ENCODE results near the gene PAGE4.

Gene PAGE4, protein sequence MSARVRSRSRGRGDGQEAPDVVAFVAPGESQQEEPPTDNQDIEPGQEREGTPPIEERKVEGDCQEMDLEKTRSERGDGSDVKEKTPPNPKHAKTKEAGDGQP

DNA sequence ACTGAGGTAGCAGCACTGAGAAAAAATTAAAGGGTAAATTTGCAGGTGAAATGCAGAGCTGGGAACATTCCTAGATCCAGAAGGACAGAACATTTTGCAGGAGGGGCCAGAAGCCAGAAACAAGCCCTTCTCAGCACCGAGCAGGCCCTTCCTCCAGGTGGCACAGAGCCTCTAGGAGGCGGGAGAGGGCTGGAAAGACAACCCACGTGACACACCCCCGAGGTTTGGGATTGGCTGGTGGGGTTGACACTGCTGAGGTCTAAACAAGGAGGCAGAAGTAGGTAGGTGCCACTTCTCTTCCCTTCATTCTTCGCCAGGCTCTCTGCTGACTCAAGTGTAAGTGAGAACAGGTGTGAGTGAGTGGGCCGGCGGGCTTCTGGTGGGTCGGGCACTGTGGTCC lies at the start of gene PAGE4:
PAGE4 (plus strand) TSS at position 288 of the 400 bp plus-strand sequence. CDS start 1,126 bp downstream, outside the sequence.
- FAIRE-seq, result no peak
- DNase-seq (ENCODE audit: low spot score), result no peak

DNA sequence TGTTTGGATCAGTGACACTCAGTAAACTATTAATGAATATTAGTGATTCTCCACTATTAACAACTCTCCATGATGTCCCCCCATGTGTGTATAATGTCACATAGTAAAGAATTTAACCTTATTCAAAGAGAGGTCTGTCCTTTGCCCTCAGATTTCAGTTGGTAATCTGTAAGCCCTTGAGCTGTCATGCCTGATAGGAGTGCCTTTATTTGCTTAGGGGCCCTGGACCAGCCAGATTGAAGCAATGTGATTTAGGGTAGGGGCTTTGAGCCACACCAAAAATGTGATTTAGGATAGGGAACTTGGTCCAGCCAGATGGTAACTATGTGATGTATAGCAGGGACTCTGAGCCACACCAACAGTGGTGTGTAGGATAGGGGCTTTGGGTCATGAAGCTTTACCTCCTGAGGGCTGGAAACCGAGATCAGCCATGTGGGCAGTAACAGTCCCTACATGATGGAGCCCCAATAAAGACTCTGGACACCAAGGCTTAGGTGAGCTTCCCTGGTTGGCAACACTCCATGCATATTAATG lies 44.3 kb upstream of the PAGE4 start:
- FAIRE-seq, result no peak
- no peak for DNase-seq (ENCODE audit: low spot score)

DNA sequence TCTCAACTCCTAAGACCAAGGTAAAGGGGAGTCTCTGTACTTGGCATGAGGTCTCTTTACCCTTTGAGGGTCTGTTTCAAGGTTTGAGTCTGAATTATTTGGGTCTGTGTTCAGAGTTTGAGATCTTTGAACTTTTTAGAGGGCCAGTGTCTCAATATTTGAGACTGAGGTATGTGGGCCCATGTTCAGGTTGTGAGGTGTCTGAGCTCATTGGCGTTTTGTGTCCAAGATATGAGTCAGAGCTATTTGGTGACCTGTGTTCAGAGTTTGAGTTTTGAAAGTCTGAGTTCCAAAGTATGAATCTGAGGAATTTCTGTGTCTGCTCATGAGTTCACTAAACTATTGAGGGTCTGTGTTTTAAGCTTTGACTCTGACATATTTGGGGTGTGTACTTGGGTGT lies 36.7 kb upstream of the PAGE4 start:
- FAIRE-seq (no peak), DNase-seq (ENCODE audit: low spot score) (no peak)

DNA sequence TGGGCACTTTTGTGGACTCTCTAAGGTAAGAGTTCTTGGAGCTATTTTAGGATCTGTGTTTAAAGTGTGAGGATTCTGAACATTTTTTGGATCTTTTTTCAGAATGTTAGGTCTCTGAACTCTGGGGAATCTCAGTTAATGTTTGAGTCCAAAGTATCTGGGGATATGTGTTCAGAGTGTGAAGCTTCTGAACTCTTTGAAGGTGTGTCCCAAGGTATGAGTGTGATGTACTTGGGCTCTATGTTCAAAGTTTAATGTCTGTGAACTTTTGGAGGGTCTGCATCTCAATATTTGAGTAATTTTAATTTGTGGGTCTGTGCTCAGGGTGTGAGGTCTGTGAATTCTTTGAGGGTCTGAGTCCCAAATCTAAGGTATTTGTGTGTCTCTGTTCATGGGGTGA lies 35.4 kb upstream of the PAGE4 start:
- FAIRE-seq (no peak), DNase-seq (ENCODE audit: low spot score) (no peak)

DNA sequence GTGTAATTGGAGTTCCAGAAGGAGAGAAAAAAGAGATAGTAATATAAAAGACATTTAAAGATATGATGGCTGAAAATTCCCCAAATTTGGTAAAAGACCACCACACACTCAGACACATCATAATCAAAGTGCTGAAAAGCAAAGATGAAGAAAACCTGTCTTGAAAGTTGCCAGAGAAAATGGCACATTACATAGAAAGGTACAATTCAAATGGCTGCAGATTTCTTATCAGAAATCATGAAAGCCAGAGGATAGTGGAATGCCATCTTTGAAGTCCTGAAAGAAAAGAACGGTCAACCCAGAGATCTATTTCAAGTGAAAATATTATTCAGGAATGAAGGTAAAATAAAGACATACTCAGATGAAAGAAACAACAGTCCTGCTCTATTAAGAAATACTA lies 29.3 kb upstream of the PAGE4 start:
- DNase-seq (ENCODE audit: low spot score), result no peak
- no peak for FAIRE-seq

DNA sequence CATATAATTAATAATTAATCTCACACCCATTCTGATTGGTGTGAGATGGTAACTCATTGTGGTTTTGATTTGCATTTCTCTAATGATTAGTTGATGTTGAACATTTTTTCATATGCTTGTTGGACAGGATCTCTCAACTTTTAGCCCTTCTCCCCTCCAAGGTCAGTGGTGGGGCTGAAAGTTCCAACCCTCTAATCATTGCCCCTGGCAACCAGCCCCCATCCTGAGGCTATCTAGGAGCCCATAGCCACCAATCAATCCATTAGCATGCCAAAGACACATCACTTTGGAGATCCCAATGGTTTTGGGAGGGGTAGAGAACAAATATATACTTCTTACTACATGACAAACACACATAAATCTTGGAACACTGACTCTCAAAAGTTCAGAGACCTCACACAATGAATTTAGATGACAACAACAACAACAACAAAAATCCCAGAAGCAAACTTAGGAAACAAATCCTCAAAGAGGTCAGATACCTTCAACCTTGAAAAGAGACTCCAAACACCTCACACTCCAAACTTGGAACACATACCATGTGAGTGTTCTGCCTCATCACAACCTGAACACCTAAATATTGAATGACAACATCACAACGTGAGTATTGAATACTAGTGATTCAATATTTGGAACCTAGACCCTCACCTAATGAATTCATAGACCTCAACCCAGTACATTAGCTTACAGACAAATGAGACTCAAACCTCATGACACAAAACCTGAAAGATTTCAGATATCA lies 19.0 kb upstream of the PAGE4 start:
- no peak for FAIRE-seq
- no peak for DNase-seq (ENCODE audit: low spot score)

DNA sequence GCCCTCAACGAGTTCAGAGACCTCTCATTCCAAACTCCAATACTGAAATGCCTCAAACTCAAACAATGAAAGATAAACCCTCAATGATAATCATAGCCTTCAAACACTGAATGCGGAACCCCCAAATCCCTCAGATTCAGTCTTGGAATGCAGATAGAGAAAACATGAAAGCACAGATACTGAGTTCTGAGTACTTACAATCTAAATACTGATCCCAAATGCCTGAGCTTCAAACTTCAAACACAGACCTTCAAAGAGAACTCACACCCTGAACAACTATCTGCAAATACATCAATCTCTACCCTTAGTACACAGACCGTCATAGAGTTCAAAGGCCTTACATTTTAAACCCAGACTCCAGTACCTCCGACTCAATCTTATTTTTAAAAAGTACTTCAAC lies 16.9 kb upstream of the PAGE4 start:
- no peak for DNase-seq (ENCODE audit: low spot score)
- no peak for FAIRE-seq

DNA sequence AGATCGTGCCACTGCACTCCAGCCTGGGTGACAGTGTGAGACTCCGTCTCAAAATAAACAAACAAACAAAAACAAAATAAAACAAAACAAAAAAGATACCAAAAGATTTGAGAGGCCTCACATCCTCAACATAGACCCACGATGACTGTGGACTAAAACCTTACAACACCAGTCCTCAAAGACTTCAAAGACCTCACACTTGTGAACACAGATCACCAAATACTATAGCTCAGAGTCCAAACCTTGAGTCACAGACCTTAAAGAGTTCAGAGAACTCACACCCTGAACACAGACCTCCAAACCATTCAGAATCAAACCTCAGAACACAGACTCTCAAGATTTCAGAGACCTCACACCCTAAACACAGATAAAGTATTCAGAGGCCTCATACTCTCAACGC lies 12.7 kb upstream of the PAGE4 start:
- FAIRE-seq, result no peak
- no peak for DNase-seq (ENCODE audit: low spot score)

DNA sequence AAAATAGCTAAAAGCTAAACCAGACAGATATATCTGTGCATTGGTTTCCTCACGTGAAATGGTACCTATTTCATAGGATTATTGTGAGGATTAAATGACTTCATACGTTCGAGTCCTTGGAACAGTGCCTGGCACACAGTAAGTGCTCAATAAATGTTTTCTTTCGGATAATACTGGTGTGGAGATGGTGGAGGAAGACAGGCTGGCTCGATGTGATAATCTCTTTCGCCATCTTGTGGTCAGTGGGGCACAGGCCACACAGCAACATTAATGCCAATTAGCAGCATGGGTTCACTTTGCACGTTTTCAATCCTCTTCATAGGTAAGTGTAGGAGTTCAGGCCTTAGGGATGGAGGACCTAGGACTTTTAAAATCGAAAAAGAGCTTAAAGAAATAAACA lies 9.3 kb downstream of the PAGE4 start:
- FAIRE-seq (no peak), DNase-seq (ENCODE audit: low spot score) (peak; percentile 44)

DNA sequence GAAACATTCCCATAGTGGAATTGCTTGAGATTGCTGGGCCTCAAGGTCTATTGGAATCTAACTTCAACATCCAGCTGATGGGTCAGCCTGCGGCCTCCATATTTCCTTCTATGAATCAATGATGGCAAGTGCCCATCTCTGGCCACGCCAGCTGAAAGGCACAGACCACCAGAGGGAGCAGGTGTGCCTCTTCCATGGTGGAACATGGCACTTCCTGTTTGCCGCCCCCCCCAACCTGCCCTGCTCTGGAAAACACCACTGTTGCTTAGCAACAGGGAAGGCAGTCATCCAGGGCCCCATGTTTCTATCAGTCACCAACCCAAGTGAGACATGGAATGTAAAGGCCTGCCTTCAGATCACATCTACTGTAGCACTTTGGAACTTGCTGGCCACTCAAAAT lies 11.6 kb downstream of the PAGE4 start:
- DNase-seq (ENCODE audit: low spot score), result peak; percentile 63
- FAIRE-seq, result no peak

DNA sequence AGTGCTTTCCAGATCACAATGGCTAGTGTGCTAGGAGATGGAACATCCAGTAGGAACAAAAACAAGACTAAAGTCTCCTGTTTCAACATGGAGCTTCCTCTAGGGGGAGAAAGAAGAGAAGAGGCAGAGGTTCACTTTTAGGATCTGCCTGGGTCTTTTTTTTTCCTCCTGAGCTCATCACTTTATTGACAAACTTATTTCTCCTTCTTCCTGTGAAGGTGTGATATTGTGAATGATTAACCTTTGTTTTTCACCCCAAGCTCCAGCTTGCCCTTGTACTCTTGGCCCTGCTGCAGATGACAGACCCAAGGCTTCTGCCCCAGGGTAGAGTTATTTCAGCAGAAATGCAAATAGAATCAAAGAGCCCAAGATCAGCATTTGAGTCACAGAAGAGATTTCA lies 13.5 kb downstream of the PAGE4 start:
- FAIRE-seq, result no peak
- no peak for DNase-seq (ENCODE audit: low spot score)

DNA sequence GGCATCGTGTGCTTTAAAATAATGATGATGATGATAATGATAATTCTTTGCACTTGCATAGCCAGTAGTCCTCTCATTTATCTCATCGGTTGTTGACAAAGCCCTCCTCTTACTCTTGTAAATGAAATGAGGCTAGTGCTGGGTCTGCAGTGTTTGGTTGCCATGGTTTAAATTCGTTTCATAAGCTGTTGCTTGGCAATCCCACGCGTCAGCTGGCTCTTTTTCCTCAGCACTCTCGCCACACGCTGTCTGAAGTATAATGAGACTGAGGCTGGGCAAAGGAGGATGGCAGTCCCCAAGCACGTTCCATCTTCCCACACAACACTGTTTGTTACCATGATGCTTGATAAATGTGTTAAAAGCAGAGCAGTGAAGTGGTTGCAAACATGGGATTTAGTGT lies 15.5 kb downstream of the PAGE4 start:
- no peak for DNase-seq (ENCODE audit: low spot score)
- FAIRE-seq, result no peak

DNA sequence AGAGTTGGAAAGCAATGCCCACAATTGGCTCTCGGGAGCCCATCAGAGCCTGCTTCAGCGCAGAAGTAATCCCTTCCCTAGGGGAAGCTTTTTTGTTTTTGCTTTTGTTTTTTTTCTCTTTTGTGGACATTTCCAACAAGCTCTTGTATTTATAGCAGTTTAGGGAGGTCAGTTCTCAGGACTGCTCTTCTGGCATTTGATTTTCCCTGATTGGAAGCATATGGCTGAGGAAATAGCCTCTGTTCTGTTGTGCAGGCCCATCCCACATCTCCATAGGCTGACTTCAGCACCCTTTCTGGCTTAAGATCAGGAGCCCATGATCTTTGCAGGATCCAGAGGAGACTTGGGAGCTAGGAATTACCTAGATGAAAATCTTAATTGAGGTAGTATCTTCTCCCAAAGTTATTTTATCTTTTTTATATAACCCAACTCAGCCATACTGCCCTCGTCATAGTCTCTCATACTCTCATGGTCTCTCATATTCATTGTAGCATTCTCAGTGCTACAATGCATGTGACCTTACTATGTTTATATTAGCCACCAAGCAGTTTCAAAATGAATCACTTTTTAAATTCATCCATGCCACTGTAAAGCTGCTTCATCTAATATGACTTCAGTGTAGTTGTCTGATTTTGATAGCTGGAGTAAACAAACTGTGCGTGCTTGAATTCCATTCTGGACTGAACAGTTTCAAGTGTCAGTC lies 16.7 kb downstream of the PAGE4 start:
- no peak for FAIRE-seq

DNA sequence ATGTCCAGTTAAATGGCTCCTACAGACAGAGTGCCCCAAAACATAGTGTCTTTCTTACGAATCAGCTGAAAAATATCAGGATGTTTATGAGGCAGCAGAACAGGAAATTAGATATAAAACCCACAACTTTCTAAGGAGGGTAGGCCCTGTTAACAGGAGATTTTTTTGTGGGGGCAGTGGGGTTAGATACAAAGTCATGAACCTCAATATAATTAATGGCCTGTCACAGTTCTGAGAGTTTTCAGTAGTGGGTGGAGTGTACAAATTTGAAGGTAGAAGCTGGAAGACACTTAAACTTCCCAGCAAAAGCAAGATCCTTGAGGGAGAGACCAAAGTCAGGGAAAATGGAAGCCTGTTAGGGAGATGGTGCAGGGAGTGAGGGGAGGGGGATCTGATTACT lies 17.4 kb downstream of the PAGE4 start:
- DNase-seq (ENCODE audit: low spot score) (no peak), FAIRE-seq (no peak)

More for the DNA sequence above, 16.7 kb downstream of the PAGE4 start:
- no peak for DNase-seq (ENCODE audit: low spot score)

DNA sequence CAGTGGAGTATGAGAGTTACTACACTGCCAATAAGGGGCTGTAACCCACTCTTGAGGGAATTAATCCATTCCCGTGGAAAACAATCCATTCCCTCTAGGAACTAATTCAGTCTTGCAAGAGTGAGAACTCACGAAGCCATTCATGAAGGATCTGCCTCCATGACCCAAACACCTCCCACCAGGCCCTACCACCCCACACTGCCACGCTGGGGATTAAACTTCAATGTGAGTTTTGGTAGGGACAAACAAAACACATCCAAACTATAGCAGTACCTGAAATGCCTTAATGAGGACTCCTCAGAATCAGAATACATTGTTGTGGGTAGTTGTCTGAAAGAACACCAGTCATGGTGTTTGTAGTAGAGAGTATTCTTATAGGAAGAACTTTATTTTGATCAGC lies 19.2 kb downstream of the PAGE4 start:
- no peak for FAIRE-seq
- no peak for DNase-seq (ENCODE audit: low spot score)

DNA sequence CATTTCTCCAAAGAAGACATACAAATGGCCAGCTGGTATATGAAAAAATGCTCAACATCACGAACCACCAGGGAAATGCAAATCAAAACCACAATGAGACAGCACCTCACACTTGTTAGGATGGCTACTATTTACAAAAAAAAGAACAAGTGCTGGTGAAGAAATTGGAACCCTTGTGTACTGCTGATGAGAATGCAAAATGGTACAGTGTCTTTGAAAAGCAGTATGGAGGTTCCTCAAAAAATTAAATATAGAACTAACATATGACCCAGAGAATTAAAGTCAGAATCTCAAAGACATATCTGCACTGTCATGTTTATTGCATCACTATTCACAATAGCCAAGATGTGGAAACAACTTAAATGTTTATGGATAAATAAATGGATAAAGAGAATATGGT lies 20.9 kb downstream of the PAGE4 start:
- FAIRE-seq (no peak), DNase-seq (ENCODE audit: low spot score) (no peak)

DNA sequence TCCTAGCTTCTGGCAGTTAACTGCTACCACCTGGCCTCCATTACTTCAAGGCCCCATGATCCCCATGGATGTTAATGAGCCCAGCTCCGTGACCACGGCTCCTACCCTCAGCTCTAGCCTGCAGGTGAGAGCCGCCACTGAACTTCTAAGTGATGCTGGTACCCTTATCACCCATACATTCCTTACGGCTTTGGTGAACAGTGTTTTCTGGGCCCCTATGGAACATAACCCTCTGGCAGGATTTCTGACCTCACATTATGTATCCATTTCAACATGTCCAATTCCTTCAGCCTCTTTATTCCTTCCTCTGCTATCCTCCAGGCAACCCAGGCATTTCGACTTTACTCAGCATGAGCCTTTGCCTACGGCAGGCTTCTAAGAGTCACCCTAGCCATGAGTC lies 24.6 kb downstream of the PAGE4 start:
- DNase-seq (ENCODE audit: low spot score) (no peak), FAIRE-seq (no peak)

DNA sequence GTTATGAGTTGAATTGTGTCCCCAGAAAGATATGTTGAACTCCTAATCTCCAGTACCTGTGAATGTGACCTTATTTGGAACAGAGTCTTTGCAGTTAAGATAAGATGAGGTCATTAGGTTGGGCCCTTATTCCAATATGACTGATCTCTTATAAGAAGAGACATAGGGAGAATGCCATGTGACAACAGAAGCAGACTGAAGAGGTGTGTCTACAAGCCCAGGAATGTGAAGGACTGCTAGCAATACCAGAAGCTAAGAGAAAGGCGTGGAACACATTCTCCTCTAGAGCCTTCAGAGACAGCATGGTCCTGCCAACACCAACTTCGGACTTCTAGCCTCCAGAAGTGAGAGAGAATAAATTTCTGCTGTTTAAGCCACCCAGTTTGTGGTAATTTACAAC lies 27.7 kb downstream of the PAGE4 start:
- FAIRE-seq (no peak), DNase-seq (ENCODE audit: low spot score) (no peak)

DNA sequence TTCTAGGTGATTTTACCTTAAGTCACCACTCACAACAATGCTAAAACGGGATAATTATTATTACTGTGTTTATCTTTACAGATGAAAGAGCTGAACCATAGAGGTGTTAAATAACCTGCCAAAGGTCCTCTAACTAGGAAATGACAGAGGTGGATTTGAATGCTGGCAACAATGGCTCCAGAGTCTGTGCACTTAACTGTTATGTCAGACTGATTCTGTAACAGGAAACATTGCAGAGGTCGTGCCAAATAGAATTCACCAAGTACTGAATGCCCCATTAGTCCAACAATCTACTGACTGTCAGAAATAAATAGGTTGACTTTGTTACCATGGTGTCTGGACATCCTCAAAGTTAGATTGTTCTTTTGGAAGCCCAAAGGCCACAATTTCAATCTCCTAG lies 29.2 kb downstream of the PAGE4 start:
- FAIRE-seq (no peak), DNase-seq (ENCODE audit: low spot score) (no peak)

DNA sequence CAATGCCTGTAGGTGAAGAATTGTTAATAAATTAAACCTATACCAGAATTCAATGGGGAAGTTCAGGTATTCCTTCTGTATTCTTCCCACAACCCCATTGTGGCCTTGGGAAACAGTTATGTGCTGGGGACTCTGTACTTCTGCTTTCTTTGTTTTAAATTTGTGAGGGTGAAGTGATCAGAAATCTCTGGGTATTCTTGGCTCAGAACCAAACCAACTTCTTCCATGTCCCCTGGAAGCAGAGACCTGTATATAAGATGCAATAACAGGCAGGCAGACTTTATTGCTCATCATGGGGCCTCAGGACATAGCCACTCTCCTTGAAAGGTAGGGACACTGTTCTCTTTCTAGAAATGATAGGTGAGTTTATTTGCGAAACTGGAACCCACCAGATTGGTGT lies 30.4 kb downstream of the PAGE4 start:
- FAIRE-seq (no peak), DNase-seq (ENCODE audit: low spot score) (no peak)

DNA sequence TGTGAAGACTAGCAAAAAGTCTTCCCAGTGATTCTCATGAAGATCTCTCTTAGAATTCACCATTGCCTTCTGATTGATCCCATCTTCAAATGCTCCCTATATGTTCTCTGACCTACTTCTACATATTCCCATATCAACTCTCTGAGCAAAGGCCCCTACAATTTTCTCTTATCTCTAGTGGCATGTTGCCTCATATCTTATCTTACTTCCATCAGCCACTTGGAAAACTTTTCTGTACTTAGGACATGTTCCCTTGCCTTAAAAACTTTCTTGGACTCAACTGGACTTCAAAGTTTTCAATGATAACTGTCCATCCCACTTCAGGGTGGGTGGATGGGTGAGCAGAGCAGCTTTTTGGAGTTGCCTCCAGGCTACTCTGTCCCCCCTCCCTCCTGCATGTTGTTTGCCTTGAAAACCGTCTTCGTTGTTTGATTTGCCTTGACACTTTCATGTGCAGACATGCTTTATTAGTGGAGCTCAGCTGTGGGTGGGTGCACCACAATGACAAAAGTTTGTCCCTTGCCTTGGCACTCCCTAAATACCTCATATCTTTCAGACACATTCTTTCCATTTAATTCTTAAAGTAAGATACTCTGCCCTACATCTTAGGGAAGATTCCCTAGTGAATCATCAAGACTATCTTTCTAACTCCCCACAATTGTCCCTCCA lies 31.9 kb downstream of the PAGE4 start:
- DNase-seq (ENCODE audit: low spot score) (no peak), FAIRE-seq (no peak)

DNA sequence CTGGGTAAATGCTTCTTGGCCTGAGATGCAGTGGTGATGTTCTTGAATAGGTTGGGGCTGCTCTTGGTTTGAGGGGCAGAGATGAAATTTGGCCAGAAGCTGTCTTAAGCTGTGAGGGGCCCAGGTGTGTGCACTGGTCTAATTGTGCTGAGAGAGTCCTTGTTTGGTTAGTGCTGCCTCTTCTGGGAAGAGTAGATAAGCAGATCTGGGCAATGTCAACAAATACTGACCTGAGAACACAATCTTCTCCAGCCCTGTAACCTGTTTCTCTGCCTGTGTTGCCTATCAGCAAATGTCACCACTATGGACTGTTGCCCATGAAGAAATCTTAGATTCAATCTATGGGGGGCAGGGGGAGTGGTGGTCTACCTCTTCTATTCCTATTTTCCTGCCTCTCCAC lies 33.0 kb downstream of the PAGE4 start:
- DNase-seq (ENCODE audit: low spot score), result no peak

More for the DNA sequence above, 33.0 kb downstream of the PAGE4 start:
- no peak for FAIRE-seq

All from urothelium cell line (cell line).